ENCODE measurements around the gene GYG1. TPM values are rescaled to one million over a fixed set of nuclear protein-coding genes. Genes with fewer than 3 reads are reported as not detected.

GYG1 gene
- total RNA-seq, 1 donor from 2014 or later: 45.6 TPM

- H3K4me1 ChIP-seq: peaks cover 4% of the 10 kb centered on the region
- DNase-seq (no peak), ATAC-seq (no peak)
- intact Hi-C loops (cut with DNase I): no loop called here
- H3K36me3 ChIP-seq: no peaks in the 10 kb centered on the region
- no peak overlapping the region for H3K27ac ChIP-seq
- no peaks in the 10 kb centered on the region for H3K9me3 ChIP-seq
- no peak overlapping the region for H3K4me3 ChIP-seq
- no peaks in the 10 kb centered on the region for H3K27me3 ChIP-seq
- TF ChIP-seq CTCF (IDR thresholded peaks at IDR 0.05): no peak
Measured at GRCh38 chr3:148958696-148959095, 32.6 kb upstream of the GYG1 start.

GRCh38 chr3:148962513-148962912 is 28.8 kb upstream of the GYG1 start:
- H3K36me3 ChIP-seq: no peaks in the 10 kb centered on the region
- H3K9me3 ChIP-seq: no peaks in the 10 kb centered on the region
- intact Hi-C loops (cut with DNase I): no loop called here
- no peak overlapping the region for H3K4me3 ChIP-seq
- H3K27ac ChIP-seq: no peak overlapping the region
- no peaks in the 10 kb centered on the region for H3K27me3 ChIP-seq
- no peak for TF ChIP-seq CTCF (IDR thresholded peaks at IDR 0.05)
- ATAC-seq (peak; percentile 75), DNase-seq (no peak)
- H3K4me1 ChIP-seq: no peaks in the 10 kb centered on the region

GRCh38 chr3:148964809-148965208 is 26.5 kb upstream of the GYG1 start:
- Histone ChIP-seq H3K36me3 (no peaks in the 10 kb centered on the region), H3K4me1 (no peaks in the 10 kb centered on the region), H3K4me3 (no peak overlapping the region), H3K27ac (no peak overlapping the region), H3K9me3 (no peaks in the 10 kb centered on the region), H3K27me3 (no peaks in the 10 kb centered on the region)
- intact Hi-C loops (cut with DNase I): no loop called here
- TF ChIP-seq CTCF (IDR thresholded peaks at IDR 0.05): no peak
- ATAC-seq (no peak), DNase-seq (no peak)

- intact Hi-C loops (cut with DNase I): no loop called here
- TF ChIP-seq CTCF (IDR thresholded peaks at IDR 0.05): no peak
- H3K4me3 ChIP-seq: no peak overlapping the region
- H3K36me3 ChIP-seq: no peaks in the 10 kb centered on the region
- no peaks in the 10 kb centered on the region for H3K27me3 ChIP-seq
- no peaks in the 10 kb centered on the region for H3K4me1 ChIP-seq
- H3K9me3 ChIP-seq: no peaks in the 10 kb centered on the region
- no peak overlapping the region for H3K27ac ChIP-seq
- no peak for ATAC-seq
- no peak for DNase-seq
Measured at GRCh38 chr3:148968321-148968720, 23.0 kb upstream of the GYG1 start.

GRCh38 chr3:148970271-148970670 is 21.1 kb upstream of the GYG1 start:
- DNase-seq: no peak
- ATAC-seq: no peak
- H3K27ac ChIP-seq: no peak overlapping the region
- intact Hi-C loops (cut with DNase I): no loop called here
- no peaks in the 10 kb centered on the region for H3K36me3 ChIP-seq
- H3K27me3 ChIP-seq: no peaks in the 10 kb centered on the region
- no peak overlapping the region for H3K4me3 ChIP-seq
- no peak for TF ChIP-seq CTCF (IDR thresholded peaks at IDR 0.05)
- H3K4me1 ChIP-seq: no peaks in the 10 kb centered on the region
- H3K9me3 ChIP-seq: no peaks in the 10 kb centered on the region
